ENCODE results near the gene YWHAB.
"Not testable (repeated sequence)": the region's sequence is repeated elsewhere in the genome, so short reads cannot be mapped to it uniquely, and the experiment has no call there.

The YWHAB gene

DNA sequence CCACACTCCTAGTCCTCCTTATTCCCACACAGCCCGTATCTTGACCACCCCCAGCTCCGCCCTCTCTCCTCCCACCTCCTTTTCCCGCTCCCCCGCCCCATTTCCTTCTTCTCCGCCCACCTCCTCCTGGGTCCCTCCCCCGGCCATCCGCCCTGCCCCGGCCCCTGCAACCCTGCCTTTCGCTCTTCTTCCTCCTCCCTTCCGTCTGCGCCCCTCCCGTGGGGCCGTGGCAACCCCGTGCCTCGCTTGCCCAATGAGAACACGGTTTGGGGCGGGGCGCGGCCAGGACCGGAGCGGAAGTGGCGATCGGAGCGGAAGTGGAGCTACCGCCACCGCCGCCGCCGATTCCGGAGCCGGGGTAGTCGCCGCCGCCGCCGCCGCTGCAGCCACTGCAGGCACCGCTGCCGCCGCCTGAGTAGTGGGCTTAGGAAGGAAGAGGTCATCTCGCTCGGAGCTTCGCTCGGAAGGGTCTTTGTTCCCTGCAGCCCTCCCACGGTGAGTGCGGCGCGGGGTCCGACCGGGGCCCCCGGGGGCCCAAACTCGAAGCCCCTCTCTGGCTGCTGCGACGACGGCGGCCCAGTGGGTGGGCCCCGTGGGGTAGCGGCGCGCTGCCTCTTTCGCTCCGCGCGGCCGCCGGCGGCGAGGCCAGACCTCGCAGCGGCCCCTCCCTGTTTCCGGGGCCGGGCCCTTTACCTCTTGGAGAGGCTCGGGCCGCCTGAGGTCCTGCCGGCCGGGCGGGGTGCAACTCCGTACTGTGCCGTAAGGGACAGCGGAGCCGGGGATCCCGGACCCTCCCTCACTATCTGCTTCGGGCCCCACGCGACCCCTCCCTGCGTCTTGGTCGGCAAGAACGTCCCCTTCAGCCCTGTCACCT, at the start of gene YWHAB:
TSS of gene YWHAB (plus strand) at position 314 of the 874 bp plus-strand sequence. CDS start 15,829 bp downstream, outside the sequence.
- peak; percentile 88 for DNase-seq

DNA sequence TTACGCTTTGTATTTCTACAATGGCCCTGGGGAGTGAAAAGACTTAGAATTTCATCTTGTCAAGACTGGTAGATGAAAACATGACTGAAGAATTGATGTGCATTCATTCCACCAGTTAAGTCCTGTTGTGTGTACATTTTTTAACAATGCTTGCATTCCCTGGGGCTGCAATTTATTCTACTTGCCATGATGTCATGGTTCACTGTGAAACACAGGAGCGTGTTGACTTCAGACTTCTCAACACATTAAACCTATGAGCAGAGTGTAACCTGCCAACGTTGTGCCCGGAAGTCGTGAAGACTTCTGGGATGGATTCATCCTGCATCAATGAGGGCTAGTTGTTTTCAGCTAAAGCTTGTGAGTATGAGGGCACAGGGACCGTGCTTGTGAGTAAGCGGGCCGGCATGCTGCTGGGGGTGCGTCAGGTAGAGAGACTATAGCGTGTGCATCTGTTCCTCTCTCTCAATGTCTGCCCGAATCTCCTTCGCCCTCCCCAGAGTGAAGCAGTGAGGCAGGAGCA, 48.8 kb upstream of the YWHAB start:
- no peak for DNase-seq

DNA sequence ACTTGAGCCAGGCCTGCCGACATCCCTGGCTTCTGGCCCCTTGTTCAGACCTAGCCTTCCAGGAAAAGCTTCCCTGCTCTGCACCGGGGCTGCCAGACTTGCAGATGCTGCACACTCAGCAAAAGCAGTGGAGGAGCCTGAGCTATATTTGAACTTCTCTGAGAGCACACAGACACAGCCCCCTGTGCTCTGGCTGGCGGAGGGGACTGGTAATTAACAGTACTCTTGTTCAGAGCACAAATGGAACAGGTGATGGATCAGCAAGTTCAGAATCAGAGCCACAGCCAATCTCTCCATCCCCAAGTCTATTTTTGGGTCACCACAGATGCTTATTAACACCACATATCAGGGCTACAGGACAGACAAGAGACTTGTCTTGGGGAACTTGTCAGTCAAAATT, 47.6 kb upstream of the YWHAB start:
- no peak for DNase-seq

DNA sequence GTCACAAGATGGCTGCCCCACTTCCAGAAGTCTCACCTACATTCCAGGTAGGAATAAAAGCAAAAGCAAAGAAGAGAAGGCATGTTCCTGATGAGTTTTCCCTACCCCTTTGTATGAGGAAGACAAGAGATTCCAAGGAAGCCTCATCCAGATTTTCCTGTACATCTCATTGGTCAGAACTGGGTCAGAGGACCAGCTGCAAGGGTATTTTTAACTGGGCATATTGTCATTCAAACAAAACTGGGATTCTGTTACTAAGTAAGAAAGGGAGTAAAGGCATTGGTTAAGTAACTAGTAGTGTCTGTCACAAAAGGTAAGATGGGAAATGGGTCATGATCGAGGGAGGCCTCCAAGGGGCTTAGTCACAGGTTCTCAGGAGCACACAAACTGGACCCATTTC, 47.0 kb upstream of the YWHAB start:
- DNase-seq, result no peak

DNA sequence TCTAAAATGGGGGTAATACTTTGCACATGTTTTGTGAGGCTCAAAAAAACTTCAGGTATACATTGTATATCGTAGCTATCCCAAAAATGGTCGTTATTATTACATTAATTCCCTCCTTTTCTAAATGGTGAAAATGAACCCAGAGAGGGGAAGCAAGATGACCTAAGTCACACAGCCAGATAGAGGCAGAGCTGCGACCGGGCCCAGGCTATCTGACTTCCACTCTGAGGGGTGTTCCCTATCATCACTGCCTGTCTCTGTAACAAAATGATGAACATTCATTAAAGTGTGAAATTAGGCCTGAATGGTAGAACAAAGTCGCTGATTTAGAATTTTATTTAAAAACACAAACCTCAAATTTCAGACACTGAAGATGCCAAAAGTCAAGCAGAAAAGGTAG, 46.0 kb upstream of the YWHAB start:
- DNase-seq, result no peak

DNA sequence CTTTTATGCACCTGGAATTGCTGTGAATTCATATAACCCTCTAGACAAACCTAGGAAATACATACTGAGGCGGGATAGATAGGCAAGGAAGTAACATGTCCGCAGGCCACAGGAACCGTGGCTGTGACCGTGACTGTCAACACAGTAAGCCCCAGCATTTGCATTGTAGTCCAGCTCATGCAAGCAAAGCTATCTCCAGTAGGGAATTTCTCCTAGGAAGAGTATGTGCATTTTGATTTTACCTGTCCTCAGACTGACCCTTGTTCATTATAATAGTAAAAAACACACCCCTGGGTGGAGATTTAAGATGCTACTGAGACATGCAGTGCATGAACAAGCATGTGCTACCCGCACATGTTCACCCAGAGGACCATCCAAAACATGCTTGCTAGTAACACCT, 44.7 kb upstream of the YWHAB start:
- DNase-seq, result no peak

DNA sequence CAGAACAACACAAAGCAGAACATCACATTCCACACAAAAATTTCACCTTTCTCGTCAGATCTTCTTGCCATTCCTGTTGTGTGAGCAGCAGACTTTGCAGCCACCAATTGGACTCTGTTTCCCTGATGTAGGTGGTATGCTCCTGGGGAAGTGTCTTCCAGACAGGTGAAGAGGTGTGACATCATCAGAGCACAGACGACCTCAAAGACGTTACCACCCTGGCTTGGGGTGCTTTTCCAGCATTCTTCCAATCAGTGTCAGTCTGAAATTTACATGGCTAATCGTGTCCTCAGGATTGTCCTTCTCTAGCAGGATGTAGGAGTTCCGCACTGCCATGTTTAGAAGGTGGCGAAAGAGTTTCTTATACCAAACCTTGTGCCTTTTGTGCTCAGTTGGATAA, 43.5 kb upstream of the YWHAB start:
- DNase-seq, result no peak

DNA sequence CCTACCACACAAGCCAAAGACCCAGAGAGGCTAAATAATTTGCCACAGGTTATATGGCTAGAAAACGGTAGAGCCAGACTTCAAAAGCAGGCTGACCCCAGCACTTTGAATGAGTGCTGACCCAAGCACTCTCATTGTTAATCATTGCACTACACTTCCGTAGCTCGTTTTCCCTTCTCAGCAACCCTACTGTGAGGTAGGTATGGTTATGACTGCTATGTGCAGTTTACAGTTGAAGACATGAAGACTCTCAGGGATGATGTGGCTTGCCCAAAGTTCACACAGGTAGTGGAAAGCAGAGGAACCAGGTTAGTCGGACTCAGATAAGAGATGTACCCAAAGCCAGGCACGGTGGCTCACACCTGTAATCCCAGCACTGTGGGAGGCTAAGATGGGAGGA, 41.6 kb upstream of the YWHAB start:
- no peak for DNase-seq

DNA sequence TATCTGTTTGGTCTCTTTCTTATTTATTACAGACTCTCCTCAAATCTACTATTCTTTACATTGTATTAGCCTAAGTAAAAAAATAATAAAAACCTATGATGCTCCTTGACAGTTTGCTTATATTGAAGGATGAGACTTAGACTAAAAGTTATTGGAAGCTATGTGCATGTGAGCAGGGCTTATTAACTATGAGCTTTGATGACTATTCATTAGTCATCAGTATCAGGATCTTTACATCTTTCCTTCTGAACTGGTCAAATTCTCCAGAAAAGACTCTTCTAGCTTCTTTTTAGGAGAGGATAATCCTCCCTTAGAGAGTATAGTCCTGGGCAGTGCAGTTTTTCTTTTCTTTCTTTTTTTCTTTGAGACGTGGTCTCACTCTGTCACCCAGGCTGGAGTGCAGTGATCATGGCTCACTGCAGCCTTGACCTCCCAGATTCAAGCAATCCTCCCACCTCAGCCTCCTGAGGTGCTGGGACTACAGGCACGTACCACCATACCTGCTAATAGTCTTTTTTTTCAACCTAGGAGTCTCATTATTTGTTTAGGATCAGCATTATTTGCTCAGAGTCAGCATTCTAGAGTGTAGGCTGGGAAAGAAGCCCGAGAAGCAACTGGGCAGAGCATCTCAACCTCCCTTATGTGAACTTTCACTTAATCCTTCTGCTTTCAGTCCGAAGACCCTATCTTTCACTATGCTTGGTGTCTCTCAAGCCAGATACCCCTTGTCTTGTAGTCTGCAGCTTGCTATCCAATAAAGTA, 37.1 kb upstream of the YWHAB start:
- no peak for DNase-seq

DNA sequence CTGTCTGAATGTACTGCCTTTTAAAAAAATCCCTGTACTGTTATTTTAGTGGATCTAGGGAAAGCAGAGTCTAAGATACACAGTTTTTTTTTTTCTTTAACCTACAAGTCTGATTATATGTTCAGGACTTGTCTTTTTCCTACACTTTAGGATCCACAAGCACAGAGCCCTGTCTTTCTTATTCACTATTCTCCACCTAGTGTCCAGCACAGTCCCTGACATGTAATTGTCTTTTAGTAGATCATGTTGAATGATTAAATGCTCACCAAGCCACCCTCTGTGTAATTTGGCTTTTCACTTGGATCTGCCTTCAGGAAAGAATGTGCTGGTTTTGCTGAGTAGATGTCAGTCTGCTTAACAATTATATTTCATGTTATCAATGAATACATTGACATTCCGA, 35.8 kb upstream of the YWHAB start:
- no peak for DNase-seq

DNA sequence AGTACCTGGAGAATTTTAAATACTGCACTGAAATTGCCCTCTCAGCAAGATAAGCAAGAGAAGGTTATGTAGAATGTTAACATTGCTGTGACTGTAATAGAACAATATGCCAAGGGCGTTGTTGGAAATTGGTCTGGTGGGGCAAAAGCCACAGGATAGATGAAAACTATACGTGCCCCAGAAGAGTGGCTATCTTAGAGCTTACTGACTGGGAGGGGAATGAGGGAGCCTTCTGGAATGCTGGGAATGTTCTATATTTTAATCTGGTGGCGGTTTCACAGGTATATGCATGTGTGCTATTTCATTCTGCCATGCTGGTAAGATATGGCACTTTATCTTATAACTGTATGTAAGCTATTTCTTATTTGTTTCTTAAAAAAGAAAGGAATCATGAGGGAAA, 35.2 kb upstream of the YWHAB start:
- DNase-seq, result no peak

DNA sequence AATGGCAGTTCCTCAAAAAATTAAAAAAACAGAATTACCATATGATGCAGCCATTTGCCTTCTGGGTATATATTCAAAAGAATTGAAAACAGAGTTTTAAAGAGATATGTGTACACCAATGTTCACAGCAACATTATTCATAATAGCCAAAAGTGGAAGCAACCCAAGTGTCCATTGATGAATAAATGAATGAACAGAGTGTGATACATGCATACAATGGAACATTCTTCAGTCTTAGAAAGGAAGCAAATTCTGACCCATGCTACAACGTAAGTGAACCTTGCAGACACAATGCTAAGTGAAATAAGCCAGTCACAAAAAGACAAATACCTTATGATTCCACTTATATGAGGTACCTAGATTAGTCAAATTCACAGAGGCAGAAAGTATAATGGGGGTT, 34.7 kb upstream of the YWHAB start:
- DNase-seq, result no peak

DNA sequence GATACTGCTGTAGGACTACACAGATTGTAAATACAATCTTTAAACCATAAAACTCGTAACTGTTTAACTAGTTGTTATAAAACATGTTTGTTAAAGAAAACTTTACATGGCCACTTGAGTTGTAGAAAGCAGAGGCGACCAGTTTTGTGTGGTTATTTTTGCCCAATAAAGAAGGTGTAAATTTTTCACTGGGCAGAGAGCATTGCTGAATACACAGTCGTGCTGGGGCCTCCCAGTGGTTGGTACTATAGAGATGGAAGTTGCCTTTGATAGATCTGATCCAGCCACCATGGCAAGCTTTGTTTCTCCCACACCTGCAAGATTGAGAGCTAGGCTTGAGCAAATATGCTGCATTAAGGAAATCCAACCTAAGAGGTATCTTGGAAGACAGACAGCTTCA, 34.0 kb upstream of the YWHAB start:
- DNase-seq, result no peak

DNA sequence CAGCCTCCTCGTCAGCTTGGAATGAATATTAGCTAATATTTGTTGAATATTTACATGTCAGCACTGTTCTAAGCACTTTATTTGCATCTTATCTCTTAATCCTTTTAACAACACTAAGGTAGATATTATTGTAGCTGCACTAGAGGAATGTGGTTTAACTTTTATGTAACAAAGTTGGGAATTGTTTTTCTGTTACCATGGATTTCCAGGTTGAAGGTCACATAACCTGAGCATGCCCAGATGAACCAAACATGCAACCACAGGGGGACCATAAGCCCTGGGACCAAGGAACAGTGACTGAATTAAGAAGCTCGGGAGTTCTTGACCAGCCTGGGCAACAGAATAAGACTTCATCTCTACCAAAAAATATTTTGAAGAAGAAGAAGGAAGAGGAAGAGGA, 29.1 kb upstream of the YWHAB start:
- no peak for DNase-seq

DNA sequence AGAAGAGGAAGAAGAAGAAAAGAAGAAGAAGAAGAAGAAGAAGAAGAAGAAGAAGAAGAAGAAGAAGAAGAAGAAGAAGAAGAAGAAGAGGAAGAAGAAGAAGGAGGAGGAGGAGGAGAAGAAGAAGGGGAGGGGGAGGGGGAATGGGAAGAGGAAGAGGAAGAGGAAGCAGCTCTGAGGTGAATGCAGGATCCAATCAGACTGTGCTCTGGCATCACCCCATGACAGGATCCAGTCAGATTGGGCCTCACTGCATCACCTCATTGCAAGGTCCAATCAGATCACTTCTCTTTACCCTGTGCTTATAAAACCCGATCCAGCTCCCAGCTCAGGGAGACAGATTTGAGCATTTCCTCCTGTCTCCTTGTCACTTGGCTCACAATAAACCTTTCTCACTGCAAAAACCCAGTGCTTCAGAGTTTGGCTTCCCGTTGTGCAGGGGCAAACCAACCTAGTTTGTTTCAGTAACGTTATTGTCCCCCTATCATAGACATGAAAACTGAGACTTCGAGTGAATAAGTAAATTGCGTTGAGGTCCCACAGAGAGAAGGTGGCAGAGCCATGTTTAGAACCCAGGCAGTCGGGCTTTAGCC, 28.6 kb upstream of the YWHAB start:
- no peak for DNase-seq

DNA sequence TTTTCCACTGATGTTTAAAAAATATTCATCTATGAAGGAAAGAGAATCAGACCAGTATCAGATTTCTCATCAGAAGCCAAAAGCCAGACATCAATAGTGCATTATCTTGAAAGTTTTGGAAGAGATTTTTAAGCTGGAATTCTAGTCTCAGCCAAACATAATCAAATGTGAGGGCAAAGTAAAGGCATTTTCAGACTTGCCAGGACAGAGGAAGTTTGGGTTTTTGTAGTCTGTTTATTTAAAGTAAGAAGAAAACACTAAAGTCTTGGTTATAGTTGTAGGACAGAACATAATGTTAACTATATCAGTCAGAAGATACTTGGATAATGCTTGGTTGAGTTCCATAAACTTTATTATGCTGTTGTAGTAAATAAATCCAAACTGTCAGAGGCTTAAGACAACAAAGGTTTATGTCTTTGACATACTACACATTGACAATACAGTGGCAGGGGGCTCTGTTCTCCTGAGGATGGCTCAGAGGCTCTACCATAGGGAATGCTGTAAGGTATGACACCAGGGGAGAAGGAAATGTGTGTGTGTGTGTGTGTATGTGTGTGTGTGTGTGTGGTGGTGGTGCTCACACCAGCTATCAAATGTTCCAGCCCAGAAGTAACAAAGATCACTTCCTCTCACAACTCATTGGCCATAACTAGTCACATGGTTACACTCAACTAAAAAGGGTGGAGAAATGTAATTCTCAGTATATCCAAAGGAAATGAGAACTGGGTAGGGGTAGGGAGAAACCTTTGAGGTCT, 26.7 kb upstream of the YWHAB start:
- no peak for DNase-seq

DNA sequence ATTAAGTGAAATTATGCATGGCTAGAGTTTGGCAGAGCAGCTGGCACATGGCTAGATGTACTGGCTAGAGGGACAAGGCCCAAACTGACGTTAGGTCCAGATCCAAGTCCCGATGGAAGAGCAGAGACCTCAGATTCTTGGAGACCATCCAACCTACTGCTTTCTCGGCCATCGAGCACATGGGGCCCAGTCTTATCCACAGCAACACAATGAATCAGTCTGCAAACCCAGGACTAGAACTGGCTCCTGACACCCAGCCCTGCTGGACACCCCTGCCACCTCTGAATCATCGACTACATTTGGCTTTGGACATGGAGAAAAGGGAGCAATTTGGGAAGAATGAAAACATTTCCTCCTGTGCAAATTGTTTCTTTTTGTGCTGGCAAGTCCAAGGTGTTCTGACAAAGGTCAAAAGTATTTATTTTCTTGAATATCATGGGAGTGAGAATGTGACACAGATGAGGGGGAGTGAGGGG, 23.9 kb upstream of the YWHAB start:
- no peak for DNase-seq

DNA sequence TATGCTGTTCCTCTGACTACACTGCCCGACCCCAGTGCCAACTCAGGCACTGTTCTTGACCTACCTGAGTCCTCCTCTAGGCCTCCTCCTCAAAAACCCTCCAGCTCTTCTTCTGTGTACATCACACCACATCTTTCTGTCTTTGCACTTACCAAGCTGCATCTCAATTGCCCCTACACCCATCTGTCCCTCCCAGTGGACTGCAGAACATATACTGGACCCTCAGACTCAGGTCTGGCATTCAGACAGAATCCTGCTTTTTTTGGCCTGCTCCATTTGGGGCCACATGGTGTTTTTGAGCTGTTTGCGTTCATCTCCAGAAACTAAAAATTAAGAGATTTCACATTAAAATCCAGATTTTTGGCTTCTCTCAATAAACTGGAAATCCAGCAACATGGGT, 23.2 kb upstream of the YWHAB start:
- DNase-seq, result no peak

DNA sequence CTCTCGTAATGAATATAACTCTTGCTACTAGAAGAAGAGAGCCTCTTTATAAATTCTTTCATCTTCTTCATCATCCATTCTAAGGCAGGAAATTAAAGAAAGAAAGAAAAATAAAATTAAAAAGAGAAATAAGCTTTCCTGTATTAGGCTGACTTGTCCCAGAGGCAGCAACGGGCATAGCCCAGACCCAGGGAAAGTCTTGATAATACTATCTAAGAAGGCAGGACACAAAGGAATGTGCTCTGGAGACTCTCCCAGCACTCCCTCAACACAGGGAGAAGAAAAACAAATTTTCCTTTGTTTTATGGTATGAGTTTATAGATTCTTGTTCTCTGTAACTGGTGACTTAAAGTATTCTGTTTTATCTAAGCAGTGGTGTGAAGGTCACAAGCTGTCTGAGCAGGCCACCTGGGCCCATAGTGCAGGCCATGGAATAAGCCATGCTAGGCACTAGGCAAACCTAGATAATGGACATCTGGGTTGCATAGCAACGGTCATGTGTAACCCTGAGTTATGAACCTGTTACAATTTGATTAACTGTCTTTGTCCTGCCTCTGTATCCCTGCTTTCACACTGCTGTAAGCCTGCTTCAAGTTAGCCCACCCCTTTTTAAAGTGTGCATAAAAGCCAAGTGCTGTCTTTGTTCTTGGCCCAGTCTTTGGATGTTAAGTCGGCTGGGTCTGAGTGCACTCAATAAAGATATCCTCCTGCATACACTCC, 22.0 kb upstream of the YWHAB start:
- not testable (repeated sequence) for DNase-seq

DNA sequence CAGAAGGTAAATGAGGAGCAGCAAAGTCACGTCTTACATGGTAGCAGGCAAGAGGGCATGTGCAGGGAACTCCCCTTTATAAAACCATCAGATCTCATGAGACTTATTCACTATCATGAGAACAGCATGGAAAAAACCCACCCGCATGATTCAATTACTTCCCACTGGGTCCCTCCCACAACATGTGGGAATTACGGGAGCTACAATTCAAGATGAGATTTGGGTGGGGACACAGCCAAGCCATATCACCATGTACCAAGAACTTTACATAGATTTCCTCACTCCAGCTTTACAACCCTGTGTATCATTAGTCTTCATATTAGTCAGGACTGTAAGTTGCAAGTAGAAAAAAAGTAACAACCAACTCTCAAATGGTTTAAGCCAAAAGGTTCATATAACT, 21.0 kb upstream of the YWHAB start:
- DNase-seq, result not testable (repeated sequence)

DNA sequence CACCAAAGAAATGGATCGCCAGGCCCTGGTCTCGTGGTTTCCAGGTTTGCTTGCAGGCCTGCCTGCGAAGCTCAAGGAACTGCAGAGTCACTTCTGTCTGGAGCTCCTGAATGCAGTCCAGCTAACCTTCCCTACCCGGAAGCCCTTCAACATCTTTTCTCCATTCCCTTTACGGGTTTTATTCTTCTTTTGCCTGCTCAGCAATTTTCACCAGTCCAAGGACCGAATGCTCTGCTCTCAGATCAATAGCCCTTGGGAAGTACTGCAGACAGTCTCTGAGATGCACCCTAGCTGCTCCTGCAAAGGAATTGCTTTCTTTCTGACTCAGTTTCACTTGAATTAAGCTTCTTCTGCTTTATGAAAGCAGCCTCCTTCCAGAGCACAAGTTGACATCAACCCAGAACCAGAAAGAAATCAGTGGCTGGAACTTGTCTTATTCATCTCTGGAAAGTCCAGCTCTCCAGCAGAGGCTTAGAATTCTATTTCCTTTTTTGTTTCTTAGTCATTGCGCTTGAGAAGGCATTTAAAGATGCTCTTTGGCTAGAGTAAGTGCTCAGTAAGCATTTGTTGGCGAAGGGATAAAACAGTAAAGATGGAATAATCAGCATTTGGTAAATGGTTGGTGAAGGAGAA, 18.7 kb upstream of the YWHAB start:
- DNase-seq, result no peak

DNA sequence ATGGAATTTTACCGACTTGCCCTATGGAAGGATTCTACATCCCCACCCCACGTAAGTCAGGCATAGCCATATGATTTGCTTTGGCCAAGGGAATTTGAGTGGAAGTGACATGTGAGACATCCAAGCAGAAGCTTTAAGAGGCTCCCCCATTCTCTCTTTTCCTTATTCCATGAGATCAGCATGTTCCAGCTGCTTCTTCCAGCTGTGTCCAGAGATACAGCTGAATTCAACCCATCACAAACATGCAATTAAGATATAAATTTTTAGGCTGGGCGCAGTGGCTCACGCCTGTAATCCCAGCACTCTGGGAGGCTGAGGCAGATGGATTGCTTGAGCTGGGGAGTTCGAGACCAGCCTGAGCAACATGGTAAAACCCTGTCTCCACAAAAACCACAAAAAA, 16.0 kb upstream of the YWHAB start:
- DNase-seq, result no peak
